Measurements from ENCODE around the gene NUDT15. TPM values are rescaled to one million over a fixed set of nuclear protein-coding genes. Genes with fewer than 3 reads are reported as not detected.

The NUDT15 gene
- total and polyA plus RNA-seq, 4 donors: 5.7 to 13.4 (median 8.2) TPM

DNA sequence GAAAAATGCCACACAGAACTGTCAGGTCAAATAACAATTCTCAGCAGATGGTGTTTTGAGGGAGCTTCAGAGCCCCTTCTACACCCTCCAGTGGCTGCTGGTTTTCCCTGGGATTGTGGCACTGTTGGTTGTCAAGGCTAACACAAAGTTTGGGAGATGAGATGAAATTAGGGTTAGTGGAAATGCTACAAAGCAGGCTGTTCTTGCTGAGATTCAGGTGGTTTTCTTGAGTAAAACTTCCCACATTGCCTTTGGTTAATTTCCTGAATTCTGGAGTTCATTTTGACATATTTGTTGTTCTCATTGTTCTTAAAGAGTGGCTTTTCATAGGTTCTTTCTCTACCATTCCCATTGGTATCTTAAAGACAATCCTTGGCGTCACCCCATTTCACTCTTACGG is 35.3 kb downstream of the NUDT15 start:
- intact Hi-C loops (cut with DNase I): no loop called here
- H3K4me1 ChIP-seq (ENCODE audit: control insufficient read depth in 1 of 2, insufficient read depth in 2 of 2, low read length in 2 of 2): no peaks in the 10 kb centered on the region
- no peak for ATAC-seq (ENCODE audit: low FRiP score)
- peaks cover 2% of the 10 kb centered on the region for H3K9me3 ChIP-seq (ENCODE audit: control insufficient read depth, low read length)
- H3K36me3 ChIP-seq (ENCODE audit: control insufficient read depth in 1 of 2, insufficient read depth in 2 of 2, low read length in 1 of 2): peaks cover 4 to 15% of the 10 kb centered on the region in 2 donors
- DNase-seq: no peak
- H3K27me3 ChIP-seq (ENCODE audit: control insufficient read depth in 1 of 2, insufficient read depth in 2 of 2, low read length in 1 of 2): no peaks in the 10 kb centered on the region
- WGBS, 2 donors: 97% methylated on average over 2 of the region's 2 CpGs
- H3K27ac ChIP-seq (ENCODE audit: low read depth in 1 of 2, low read length in 2 of 2): no peak overlapping the region
- no peak overlapping the region for H3K4me3 ChIP-seq (ENCODE audit: low read length in 2 of 2)

DNA sequence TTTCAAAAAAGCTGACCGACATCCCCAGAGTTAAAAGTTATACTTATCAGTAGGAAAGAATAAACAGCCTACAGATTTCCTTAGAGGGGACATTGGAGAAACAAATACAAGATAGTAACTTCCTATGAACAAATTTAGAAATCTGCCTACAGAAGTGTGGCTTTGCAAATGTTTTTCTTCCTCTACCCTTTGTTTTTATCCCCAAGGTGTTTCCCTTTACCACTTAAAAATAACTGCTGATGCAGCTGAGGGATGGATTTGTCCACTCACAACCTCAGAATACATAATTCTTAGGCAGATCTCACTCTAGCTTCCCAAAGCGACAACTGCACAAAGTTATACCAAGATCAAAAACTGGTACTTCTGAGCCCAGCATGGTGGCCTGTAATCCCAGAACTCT is 36.5 kb downstream of the NUDT15 start:
- Histone ChIP-seq H3K36me3 (ENCODE audit: control insufficient read depth in 1 of 2, insufficient read depth in 2 of 2, low read length in 1 of 2) (peaks cover 8 to 12% of the 10 kb centered on the region in 2 donors), H3K4me1 (ENCODE audit: control insufficient read depth in 1 of 2, insufficient read depth in 2 of 2, low read length in 2 of 2) (no peaks in the 10 kb centered on the region), H3K9me3 (ENCODE audit: control insufficient read depth, low read length) (peaks cover 2% of the 10 kb centered on the region), H3K27ac (ENCODE audit: low read depth in 1 of 2, low read length in 2 of 2) (no peak overlapping the region), H3K4me3 (ENCODE audit: low read length in 2 of 2) (no peak overlapping the region), H3K27me3 (ENCODE audit: control insufficient read depth in 1 of 2, insufficient read depth in 2 of 2, low read length in 1 of 2) (no peaks in the 10 kb centered on the region)
- intact Hi-C loops (cut with DNase I): no loop called here
- DNase-seq (no peak), ATAC-seq (ENCODE audit: low FRiP score) (no peak)
- 97 to 98% methylated on average over 2 of the region's 2 CpGs for WGBS, 2 donors

DNA sequence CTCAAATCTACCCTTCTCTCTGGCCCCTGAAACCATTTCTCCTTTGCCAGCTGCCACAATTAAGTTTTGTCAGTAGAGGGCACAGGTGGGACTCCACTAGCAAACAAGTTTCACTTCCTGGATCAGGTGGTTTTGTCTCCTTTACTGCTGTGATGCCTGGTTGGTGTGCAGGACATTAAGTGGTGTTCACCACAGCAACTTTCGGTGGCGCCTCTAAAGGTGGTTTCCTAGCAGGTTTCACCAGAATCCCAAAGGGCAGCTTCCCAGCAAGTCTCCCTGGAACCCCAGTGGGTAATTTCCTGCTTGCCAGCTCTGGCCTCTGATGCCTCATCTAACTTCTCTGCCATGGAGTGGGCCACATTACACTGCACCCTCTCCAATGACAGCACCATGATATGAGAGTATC is 40.7 kb downstream of the NUDT15 start:
- Histone ChIP-seq H3K4me1 (ENCODE audit: control insufficient read depth in 1 of 2, insufficient read depth in 2 of 2, low read length in 2 of 2) (no peaks in the 10 kb centered on the region), H3K4me3 (ENCODE audit: low read length in 2 of 2) (no peak overlapping the region), H3K9me3 (ENCODE audit: control insufficient read depth, low read length) (no peaks in the 10 kb centered on the region), H3K27me3 (ENCODE audit: control insufficient read depth in 1 of 2, insufficient read depth in 2 of 2, low read length in 1 of 2) (no peaks in the 10 kb centered on the region), H3K27ac (ENCODE audit: low read depth in 1 of 2, low read length in 2 of 2) (no peak overlapping the region), H3K36me3 (ENCODE audit: control insufficient read depth in 1 of 2, insufficient read depth in 2 of 2, low read length in 1 of 2) (peaks cover 7 to 10% of the 10 kb centered on the region in 2 donors)
- 47 to 48% methylated on average over 2 of the region's 2 CpGs for WGBS, 2 donors
- intact Hi-C loops (cut with DNase I): no loop called here
- DNase-seq: no peak
- no peak for ATAC-seq (ENCODE audit: low FRiP score)

DNA sequence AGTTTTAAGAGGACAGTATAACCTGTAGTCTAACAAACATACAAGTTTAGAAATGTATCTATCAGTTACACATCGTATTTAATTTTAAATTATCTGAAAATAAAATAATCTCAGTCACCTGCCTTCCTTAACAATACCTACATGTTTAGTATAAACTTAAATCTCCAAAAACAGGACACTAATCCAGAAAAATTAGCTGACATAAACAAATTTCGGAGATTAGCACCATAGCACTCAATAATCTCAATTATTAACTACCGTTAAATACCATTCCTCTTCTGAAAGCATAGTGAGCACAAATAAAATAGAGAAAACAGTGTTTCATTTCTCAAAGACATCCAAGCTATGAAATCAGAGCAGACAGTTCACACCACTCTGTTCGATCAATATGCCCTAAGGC is 44.2 kb downstream of the NUDT15 start:
- 94% methylated on average over 4 of the region's 4 CpGs for WGBS, 2 donors
- Histone ChIP-seq H3K4me3 (ENCODE audit: low read length in 2 of 2) (no peak overlapping the region), H3K27me3 (ENCODE audit: control insufficient read depth in 1 of 2, insufficient read depth in 2 of 2, low read length in 1 of 2) (no peaks in the 10 kb centered on the region), H3K4me1 (ENCODE audit: control insufficient read depth in 1 of 2, insufficient read depth in 2 of 2, low read length in 2 of 2) (no peaks in the 10 kb centered on the region), H3K27ac (ENCODE audit: low read depth in 1 of 2, low read length in 2 of 2) (no peak overlapping the region), H3K9me3 (ENCODE audit: control insufficient read depth, low read length) (no peaks in the 10 kb centered on the region), H3K36me3 (ENCODE audit: control insufficient read depth in 1 of 2, insufficient read depth in 2 of 2, low read length in 1 of 2) (peaks cover 7 to 10% of the 10 kb centered on the region in 2 donors)
- no peak for DNase-seq
- intact Hi-C loops (cut with DNase I): no loop called here
- ATAC-seq (ENCODE audit: low FRiP score): no peak

DNA sequence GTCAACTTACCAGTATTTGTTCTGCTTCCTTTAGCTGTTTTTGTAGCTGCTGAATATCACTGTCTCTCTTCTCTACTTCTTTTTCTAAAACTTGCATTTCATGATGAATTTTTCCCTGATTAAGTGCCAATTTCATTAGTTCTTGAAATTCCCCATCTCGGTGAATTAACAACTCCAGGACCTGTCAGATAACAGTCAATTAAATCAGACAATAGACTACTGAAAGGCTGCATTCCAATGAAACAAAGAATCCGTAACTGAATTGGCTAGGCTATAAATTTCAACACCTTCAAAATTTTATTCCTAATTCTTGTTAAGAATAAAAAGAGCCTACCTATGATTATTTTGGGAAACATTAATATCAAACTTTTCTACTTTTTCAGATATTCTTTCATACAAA is 48.7 kb downstream of the NUDT15 start:
- no peaks in the 10 kb centered on the region for H3K9me3 ChIP-seq (ENCODE audit: control insufficient read depth, low read length)
- H3K4me3 ChIP-seq (ENCODE audit: low read length in 2 of 2): no peak overlapping the region
- H3K4me1 ChIP-seq (ENCODE audit: control insufficient read depth in 1 of 2, insufficient read depth in 2 of 2, low read length in 2 of 2): peaks cover 0 to 3% of the 10 kb centered on the region in 2 donors
- H3K27ac ChIP-seq (ENCODE audit: low read depth in 1 of 2, low read length in 2 of 2): no peak overlapping the region
- ATAC-seq (ENCODE audit: low FRiP score) (no peak), DNase-seq (no peak)
- 78 to 79% methylated on average over 2 of the region's 2 CpGs for WGBS, 2 donors
- peaks cover 0 to 3% of the 10 kb centered on the region in 2 donors for H3K36me3 ChIP-seq (ENCODE audit: control insufficient read depth in 1 of 2, insufficient read depth in 2 of 2, low read length in 1 of 2)
- no peaks in the 10 kb centered on the region for H3K27me3 ChIP-seq (ENCODE audit: control insufficient read depth in 1 of 2, insufficient read depth in 2 of 2, low read length in 1 of 2)
- intact Hi-C loops (cut with DNase I): no loop called here

DNA sequence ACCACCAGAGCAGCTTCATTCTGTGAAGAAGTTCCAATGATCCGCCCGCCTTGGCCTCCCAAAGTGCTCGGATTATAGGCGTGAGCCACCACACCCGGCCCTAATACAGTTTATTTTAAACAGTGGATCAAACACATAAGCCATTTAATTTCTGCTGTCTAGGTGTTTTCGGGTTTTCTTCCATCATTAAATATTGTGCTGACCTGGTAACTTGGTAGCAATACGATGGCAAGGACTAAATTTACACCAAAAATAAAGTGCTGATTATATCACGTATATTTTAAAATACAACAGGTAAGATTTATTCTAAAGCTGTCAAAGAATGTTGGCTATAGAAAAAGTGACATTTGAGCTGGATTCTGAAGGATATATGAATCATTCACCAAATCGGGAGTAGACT is 56.1 kb downstream of the NUDT15 start:
- Histone ChIP-seq H3K4me1 (ENCODE audit: control insufficient read depth in 1 of 2, insufficient read depth in 2 of 2, low read length in 2 of 2) (peaks cover 0 to 3% of the 10 kb centered on the region in 2 donors), H3K4me3 (ENCODE audit: low read length in 2 of 2) (peak overlapping the region in 1 of 2 donors; percentile 95), H3K36me3 (ENCODE audit: control insufficient read depth in 1 of 2, insufficient read depth in 2 of 2, low read length in 1 of 2) (no peaks in the 10 kb centered on the region), H3K27me3 (ENCODE audit: control insufficient read depth in 1 of 2, insufficient read depth in 2 of 2, low read length in 1 of 2) (no peaks in the 10 kb centered on the region), H3K27ac (ENCODE audit: low read depth in 1 of 2, low read length in 2 of 2) (no peak overlapping the region), H3K9me3 (ENCODE audit: control insufficient read depth, low read length) (no peaks in the 10 kb centered on the region)
- no peak for DNase-seq
- WGBS, 2 donors: 78% methylated on average over 9 of the region's 9 CpGs
- ATAC-seq (ENCODE audit: low FRiP score): no peak
- intact Hi-C loops (cut with DNase I): loop anchor here in 1 of 2 donors (5.0 to 10.0 kb wide), 2 partner anchors 211 to 489 kb away; partner anchors contain the start of gene RB1

DNA sequence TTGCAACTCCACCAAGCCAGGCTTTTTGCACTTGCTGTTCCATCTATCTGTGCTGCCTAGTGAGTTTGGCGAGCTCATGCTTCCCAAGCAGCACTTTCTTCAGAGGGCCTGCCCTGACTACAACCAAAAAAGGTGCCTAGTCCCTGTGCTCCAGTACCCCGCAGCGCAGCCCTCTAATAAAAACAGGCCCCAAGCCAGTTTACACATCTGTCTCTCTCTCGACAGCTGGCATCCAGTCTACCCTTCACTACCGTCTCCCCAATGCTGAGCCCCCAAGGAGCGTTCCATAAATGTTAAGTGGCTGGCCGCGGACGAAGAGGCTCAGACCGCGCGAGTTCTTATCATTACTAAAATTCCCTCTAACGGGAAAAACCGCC is 56.9 kb downstream of the NUDT15 start:
- intact Hi-C loops (cut with DNase I): loop anchor here (2.0 to 10.0 kb wide), 4 partner anchors 58 to 488 kb away; partner anchors contain the start of genes NUDT15 (in 2 of the 2), ITM2B (in 1 of the 2) and RB1 (in 1 of the 2)
- 0 to 1% methylated on average over 14 of the region's 14 CpGs for WGBS, 2 donors

DNA sequence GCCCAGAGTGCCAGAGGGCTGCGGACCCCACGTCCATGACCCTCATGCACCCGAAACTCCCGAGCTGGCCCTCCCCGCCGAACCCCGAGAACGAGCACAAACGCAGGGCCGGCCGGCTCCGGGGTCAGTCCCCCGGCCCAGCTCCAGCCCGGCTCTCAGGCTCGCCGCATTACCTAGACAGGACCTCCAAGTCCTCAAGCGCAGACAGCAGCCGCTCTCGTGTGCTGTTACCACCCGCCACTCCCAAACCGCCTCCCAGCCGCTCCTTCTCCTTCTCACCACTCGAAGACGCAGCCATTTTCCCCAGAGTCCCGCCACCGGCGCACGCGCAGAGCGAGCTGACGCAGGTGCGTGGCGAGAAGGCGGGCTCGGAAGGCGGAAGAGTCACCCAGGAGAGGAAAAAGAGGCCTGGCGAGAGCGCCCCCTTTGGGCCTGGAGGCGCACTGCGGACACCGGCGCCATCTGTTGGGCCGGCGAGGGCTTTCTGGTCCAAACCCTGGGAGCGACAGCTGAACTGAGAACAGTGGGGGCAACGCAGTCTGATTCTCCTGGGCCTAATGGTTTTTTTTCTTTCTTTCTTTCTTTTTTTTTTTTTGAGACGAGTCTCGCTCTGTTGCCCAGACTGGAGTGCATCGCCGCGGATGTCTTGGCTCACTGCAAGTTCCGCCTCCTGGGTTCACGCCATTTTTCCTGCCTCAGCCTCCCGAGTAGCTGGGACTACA is 57.4 kb downstream of the NUDT15 start, which contains the start of gene MED4:
Gene MED4 (minus strand): TSS at position 324 of the 722 bp plus-strand sequence. CDS start 26 bp downstream, at position 298.
- no peaks in the 10 kb centered on the region for H3K9me3 ChIP-seq (ENCODE audit: control insufficient read depth, low read length)
- 7% methylated on average over 53 to 54 of the region's 54 CpGs for WGBS, 2 donors
- H3K27ac ChIP-seq (ENCODE audit: low read depth in 1 of 2, low read length in 2 of 2): peak within 1 kb of the TSS; percentile 30 to 38
- no peaks in the 10 kb centered on the region for H3K36me3 ChIP-seq (ENCODE audit: control insufficient read depth in 1 of 2, insufficient read depth in 2 of 2, low read length in 1 of 2)
- ATAC-seq (ENCODE audit: low FRiP score) (peak; percentile 98), DNase-seq (peak; percentile 96 to 99)
- H3K4me1 ChIP-seq (ENCODE audit: control insufficient read depth in 1 of 2, insufficient read depth in 2 of 2, low read length in 2 of 2): no peaks in the 10 kb centered on the region
- H3K27me3 ChIP-seq (ENCODE audit: control insufficient read depth in 1 of 2, insufficient read depth in 2 of 2, low read length in 1 of 2): no peaks in the 10 kb centered on the region
- H3K4me3 ChIP-seq (ENCODE audit: low read length in 2 of 2): peak within 1 kb of the TSS; percentile 75 to 95
- intact Hi-C loops (cut with DNase I): loop anchor here (2.0 to 10.0 kb wide), 4 partner anchors 58 to 487 kb away; partner anchors contain the start of genes NUDT15 (in 2 of the 2), ITM2B (in 1 of the 2) and RB1 (in 1 of the 2)

More for the DNA sequence above, 56.9 kb downstream of the NUDT15 start:
- peak; percentile 3 for ATAC-seq (ENCODE audit: low FRiP score)
- H3K27me3 ChIP-seq (ENCODE audit: control insufficient read depth in 1 of 2, insufficient read depth in 2 of 2, low read length in 1 of 2): no peaks in the 10 kb centered on the region
- peak overlapping the region; percentile 75 to 95 for H3K4me3 ChIP-seq (ENCODE audit: low read length in 2 of 2)
- no peaks in the 10 kb centered on the region for H3K36me3 ChIP-seq (ENCODE audit: control insufficient read depth in 1 of 2, insufficient read depth in 2 of 2, low read length in 1 of 2)
- peak overlapping the region; percentile 30 to 38 for H3K27ac ChIP-seq (ENCODE audit: low read depth in 1 of 2, low read length in 2 of 2)
- DNase-seq: no peak
- peaks cover 0 to 2% of the 10 kb centered on the region in 2 donors for H3K4me1 ChIP-seq (ENCODE audit: control insufficient read depth in 1 of 2, insufficient read depth in 2 of 2, low read length in 2 of 2)
- no peaks in the 10 kb centered on the region for H3K9me3 ChIP-seq (ENCODE audit: control insufficient read depth, low read length)

DNA sequence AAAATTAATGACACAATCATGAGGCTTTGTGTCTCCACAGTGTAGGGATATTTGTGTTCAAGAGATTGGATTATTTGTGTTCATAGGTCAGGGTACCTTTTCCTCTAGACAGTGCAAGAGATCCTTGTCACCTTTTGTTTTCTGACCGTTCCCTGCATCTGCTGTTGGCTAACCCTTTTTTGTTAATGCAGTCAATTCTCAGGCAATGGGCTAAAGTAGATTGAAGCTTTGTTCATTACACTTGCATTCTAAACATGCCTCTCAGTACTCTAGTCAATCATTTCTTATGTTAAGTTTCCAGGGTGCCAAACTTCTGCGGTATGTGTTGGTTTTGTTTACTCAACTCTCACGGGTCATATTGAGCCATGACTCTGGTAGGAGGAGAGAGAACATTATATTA is 59.1 kb downstream of the NUDT15 start:
- no peaks in the 10 kb centered on the region for H3K27me3 ChIP-seq (ENCODE audit: control insufficient read depth in 1 of 2, insufficient read depth in 2 of 2, low read length in 1 of 2)
- H3K4me1 ChIP-seq (ENCODE audit: control insufficient read depth in 1 of 2, insufficient read depth in 2 of 2, low read length in 2 of 2): no peaks in the 10 kb centered on the region
- H3K4me3 ChIP-seq (ENCODE audit: low read length in 2 of 2): no peak overlapping the region
- H3K9me3 ChIP-seq (ENCODE audit: control insufficient read depth, low read length): no peaks in the 10 kb centered on the region
- no peak for ATAC-seq (ENCODE audit: low FRiP score)
- WGBS, 2 donors: 33 to 37% methylated on average over 3 of the region's 3 CpGs
- no peaks in the 10 kb centered on the region for H3K36me3 ChIP-seq (ENCODE audit: control insufficient read depth in 1 of 2, insufficient read depth in 2 of 2, low read length in 1 of 2)
- no peak overlapping the region for H3K27ac ChIP-seq (ENCODE audit: low read depth in 1 of 2, low read length in 2 of 2)
- DNase-seq: no peak
- intact Hi-C loops (cut with DNase I): loop anchor here in 1 of 2 donors (10.0 kb wide), 1 partner anchor 208 kb away; the partner anchor contains the start of gene RB1

Measured in aorta (tissue), 5 donors.